IPS-NIHi7 (cell line): ENCODE results near the gene OLFM3.

ENCODE experiments used
- DNase-seq: peaks from one replicate; pipeline ENCODE4 v3.0.0; 2012; ENCODE audit warnings: mixed read lengths; ENCODE audit errors: extremely low spot score

The OLFM3 gene

DNA sequence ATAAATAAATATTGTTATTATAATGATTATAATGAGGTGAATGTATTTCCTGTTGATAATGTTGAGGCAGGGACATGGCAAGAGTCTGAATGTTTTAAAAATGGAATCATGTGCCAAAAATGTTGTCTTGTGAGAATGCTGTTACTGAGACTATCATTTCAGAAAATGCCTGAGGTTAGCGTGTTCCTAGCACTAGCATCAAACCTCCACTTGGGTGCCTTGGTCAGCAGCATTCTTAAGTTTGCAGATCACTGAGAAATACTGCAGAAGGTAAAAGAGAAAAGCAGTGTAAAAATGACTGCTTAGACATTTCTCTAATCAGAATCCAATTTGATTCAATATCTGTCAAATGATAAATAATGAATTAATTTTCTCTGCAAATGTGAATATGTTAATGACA lies 50.8 kb downstream of the OLFM3 start:
- no peak for DNase-seq

DNA sequence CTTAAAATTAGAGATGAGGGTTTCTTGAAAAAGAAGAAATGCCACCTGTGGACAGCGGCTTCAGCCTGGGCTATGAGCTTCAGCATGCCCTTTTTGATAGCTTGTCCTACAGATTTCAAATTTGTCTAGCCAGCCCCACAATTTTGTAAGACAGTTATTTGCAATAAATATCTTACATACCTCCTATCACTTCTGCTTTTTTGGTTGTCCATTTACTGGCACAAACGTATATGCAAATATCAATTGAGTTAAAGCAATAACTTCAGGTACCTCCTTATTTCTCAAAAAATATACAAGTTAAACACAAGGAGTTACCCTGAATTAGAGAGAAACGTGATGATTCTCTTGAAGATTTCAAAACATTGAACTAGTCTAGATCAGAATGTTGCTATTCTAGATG lies 53.5 kb downstream of the OLFM3 start:
- DNase-seq = no peak

DNA sequence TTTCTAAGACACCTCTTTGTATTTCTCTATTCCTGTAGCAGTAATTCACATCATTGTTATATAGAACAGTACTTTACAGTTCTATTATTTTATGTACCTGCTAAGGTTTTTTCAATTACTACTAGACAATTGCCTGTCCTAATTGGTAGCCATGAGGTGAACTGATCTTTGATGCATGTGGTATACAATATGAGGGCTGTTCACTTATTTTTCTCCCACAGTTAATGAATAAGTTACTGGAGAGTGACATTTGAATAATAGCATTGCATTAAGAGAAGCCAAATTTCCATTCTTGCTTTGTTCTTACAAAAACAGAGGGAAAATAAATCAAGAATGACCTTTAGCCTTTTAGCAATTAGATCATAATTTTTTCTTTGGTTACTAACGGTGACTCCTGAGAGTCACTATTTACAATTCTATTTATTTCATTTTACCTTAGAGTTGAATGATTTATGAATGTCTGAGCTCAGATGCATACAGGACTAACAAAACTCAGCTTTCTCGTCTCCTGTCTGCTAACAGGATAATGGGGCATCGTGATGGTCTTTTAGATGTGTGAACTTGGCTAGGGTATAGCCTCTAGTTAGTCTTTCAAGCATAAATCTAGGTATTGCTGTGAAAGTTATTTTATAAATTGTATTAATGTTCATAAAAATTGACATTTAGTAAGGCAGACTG lies 54.1 kb downstream of the OLFM3 start:
- no peak for DNase-seq

DNA sequence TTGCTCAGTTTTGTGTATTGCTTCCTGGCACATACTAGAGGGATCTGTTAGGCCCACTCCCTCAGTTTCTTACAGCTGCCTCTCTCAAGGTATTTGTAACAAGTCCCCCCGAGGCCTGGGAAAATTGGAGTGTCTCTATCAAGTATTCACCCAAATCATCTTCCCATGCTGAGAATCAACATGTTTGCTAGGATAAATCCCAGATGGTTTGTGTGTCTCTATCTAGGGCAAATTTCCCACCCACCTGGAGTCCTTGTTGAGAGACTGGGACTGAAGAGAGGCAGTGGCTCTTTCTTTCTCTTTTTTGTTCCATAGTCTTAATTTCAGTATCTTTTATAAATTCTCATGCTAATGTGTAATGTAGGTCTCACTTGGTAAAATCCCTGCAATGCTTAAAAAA lies 58.0 kb downstream of the OLFM3 start:
- no peak for DNase-seq

DNA sequence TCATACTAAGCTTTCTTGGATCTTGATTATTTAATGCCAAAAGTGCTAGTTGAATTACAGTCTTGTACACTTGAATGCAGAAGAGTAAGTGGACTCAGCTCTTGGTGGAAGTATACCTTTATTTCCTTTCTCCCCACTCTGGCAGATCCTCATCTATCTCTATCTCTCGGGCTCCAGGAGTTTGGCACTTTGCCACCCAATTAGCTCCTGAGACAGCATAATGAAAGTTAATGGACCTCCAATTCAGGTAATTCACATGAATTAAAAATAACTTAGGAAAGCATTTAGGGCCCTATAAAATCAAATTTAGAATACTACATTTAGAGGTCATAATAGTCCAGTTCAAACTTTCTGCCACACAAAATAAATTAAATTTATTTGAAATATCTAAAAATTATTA lies 67.4 kb downstream of the OLFM3 start:
- no peak for DNase-seq

- no peak for DNase-seq
These were observed 67.9 kb downstream of the OLFM3 start for GRCh38 chr1:101928829-101929228.

DNA sequence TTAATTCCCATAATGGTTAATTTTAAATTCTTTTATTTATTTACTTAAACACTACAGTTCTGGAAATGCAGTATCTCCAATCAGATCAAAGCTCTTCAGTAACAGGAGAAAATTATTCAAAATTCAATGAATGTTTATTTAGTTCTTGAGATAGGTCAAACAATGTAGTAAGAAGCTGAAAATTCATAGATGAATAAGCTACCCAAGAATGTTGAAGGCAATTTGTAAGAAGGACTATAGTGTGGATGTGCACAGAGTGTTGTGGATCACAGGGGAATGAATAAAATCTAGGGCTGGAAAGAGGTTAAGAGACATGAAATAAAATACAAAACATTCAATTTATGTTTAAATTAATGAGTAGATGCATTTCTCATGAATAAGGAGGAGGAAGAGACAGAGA lies 72.0 kb downstream of the OLFM3 start:
- no peak for DNase-seq

- peak; percentile 19 for DNase-seq
These were observed 76.1 kb downstream of the OLFM3 start for GRCh38 chr1:101920577-101920976.

- DNase-seq = no peak
These were observed 78.4 kb downstream of the OLFM3 start for GRCh38 chr1:101918277-101918676.

- DNase-seq = no peak
These were observed 81.1 kb downstream of the OLFM3 start for GRCh38 chr1:101915597-101915996.

DNA sequence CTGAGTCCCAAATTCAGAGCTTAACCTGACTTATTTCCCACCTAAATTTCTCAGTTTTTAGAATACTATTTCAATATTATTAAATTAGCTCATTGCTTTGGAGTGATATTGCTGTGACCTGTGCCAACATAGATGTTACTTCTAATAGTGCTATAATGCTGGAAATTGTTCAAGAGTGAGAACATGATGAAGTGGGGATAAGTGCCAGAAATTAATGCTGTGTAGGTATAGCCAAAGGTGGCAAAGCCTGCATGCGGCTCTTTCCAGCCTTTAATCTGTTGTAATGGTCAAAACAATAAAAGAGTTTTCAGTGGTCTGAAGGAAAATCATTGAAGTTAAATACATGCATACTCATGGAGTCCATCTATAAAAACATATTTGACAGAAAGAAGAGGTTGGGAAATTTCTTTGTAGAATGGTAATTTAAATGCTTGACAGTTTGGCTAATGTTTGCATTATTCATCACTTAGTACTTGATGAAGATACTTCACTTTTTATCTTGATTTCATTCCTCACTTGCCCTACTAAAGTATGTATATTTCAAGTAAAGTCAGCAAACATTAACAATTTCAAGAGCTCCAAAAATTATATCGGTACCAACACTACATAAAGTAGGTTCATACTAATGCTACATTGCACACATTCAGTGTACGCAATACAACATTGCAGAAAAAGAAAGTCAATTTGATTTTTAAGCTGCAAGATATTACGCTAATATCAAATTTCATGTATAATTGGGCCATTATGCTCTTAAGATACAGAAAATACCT lies 82.1 kb downstream of the OLFM3 start:
- no peak for DNase-seq

DNA sequence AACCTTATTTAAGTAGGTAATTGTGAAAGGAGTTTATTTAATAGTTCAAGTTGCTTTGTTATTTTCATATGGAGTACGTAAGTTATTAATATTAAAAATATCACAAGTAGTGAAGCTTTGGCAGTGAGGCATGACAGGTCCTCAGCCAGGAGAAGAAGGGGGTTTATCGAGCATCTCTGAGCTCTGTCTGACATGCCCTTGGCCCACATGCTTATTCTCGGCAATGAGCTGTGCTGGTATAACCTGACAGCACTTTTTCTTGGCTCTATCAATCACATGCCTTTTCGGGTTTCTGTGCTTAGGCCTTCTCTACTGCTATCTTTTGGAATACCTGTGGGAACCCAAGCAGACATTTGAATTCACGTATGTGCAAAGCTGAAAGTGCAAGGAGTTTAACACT lies 84.8 kb downstream of the OLFM3 start:
- no peak for DNase-seq

GRCh38 chr1:101908980-101909379 lies 87.7 kb downstream of the OLFM3 start:
- DNase-seq = no peak

DNA sequence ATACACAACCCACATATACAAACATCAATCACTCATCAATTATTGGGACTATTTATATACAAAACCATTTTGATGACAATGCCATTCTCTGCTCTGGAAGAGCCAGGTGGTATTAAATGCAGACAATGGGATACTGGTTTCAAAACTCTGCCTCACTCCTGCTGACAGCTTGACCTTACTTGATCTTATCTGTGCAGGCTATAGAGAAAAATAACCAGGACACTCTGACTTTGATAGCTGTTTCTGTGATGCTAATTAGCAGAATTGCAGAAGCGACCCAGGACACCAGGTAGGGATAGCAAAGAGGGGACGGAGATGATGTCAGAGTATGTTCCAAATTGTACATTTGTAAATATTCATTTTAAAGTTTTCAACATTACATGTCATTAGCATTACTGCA lies 89.5 kb downstream of the OLFM3 start:
- peak; percentile 10 for DNase-seq

- DNase-seq = no peak
These were observed 91.4 kb downstream of the OLFM3 start for GRCh38 chr1:101905283-101905835.

- no peak for DNase-seq
These were observed 94.5 kb downstream of the OLFM3 start for GRCh38 chr1:101902199-101902598.

- no peak for DNase-seq
These were observed 98.6 kb downstream of the OLFM3 start for GRCh38 chr1:101898137-101898536.

DNA sequence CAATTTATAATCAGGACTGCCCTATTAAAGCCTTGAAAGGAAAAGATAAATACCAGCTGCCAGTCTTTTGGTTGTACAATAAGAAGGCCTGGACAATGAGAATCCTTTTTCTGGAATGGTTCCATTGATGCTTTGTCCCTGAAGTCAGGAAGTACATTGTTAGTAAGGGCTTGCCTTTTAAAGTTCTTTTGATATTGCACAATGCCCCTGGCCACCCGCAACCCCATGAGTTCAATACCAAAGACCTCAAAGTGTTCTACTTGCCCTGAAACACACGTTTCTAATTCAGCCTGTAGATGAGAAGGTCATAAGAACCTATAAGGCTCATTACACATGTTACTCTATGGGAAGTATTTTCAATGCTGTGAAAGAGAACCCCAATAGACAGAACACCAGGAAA lies 112.1 kb downstream of the OLFM3 start:
- DNase-seq = no peak

GRCh38 chr1:101875891-101876290 lies 120.8 kb downstream of the OLFM3 start:
- DNase-seq = no peak

DNA sequence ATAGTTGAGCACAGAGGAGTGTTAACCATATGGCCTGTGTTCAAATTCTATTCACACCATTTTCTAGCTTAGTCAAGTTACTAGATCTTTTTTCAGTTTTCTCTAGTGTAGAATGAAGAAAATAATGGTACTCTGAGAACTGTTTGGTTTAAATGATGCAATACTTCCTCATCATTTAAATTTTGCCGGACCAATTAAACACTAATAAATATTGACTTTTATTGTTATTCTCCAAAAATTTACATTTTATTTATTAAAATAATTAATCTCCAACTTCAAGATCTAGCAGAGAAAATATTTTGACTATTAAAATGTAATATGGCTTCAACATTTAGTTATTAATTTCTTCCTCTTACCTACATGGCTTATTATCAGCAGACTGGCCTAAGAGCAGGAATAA lies 123.1 kb downstream of the OLFM3 start:
- no peak for DNase-seq

GRCh38 chr1:101859941-101860340 lies 136.8 kb downstream of the OLFM3 start:
- DNase-seq = no peak

- no peak for DNase-seq
These were observed 142.5 kb downstream of the OLFM3 start for GRCh38 chr1:101854271-101854670.

DNA sequence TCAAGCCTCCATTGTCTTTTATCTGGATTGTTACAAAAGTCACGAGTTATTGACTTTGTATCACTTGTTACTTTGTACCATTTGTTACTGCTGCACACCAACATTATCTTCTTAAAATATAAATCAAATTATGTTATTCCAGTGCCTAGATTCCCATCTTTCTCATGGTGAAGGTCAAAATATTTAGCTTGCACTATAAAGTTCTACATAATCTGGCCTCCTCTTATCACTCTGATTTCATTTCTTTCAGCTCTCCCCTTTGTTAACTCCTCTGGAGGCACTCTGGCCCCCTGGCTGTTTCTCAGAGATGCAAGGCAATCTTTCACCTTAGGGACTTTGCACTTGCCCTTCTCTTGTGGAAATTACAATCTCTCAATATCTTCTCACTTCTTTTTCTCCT lies 143.8 kb downstream of the OLFM3 start:
- no peak for DNase-seq
